ENCODE data around the gene SMIM14.

Gene SMIM14

DNA sequence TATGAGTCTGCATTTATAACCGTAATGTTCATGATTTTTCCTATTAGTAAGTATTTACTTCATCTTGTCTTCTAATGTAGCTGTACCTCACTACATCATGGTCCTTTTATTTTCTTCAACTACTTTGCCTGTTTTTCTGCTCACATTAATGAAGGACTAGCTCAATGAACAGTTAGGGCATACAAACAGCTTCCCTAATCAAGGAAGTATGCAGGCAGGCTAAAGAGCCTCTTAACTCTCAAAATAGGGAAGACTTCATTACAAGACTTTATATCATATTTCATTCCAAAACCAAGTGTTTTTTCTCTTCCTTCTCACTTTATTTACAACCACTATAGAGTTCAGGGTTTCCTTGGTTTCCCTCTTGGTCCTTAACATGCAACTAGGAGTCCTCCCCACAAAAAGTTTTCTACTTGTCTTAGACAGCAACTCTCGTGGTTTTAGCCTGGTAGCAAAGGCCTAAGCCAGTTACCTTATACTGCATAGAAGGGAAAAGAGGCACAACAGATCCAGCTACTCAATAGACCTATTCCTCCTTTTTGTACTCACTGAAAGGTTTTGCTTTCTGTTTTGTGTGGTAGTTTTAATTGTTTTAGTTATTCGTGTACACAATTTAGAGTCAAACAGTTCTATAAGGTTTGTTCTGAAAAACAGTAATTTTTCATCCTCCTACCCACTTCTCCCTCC lies 40.8 kb downstream of the SMIM14 start:
- DNase-seq (ENCODE audit: insufficient read length, low spot score) (no peak), FAIRE-seq (no peak)
- no peak for TF ChIP-seq POLR2A (IDR thresholded peaks at IDR 0.05; ENCODE audit: low read depth, low read length)

DNA sequence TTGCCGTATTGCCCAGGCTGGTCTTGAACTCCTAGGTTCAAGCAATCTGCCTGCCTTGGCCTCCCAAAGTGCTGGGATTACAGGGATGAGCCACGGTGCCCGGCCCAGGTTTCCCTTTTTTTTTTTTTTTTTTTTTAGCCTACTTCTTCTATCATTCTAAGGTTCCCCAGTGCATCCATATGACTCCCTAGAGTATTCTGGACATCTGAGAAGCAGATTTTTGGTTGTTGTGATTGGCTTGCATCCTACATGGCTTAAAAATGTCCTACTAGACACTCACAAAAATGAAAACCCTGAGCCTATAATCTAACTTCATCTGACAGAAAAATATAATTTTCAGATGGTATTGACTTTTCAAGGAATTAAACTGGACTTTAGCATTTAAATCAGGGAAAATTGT lies 41.7 kb downstream of the SMIM14 start:
- TF ChIP-seq POLR2A (IDR thresholded peaks at IDR 0.05; ENCODE audit: low read depth, low read length) = no peak
- DNase-seq (ENCODE audit: insufficient read length, low spot score) (no peak), FAIRE-seq (no peak)

- TF ChIP-seq POLR2A (IDR thresholded peaks at IDR 0.05; ENCODE audit: low read depth, low read length) = no peak
- DNase-seq (ENCODE audit: insufficient read length, low spot score) = no peak
- FAIRE-seq = no peak
Observed at GRCh38 chr4:39591290-39591689, 47.4 kb downstream of the SMIM14 start.

DNA sequence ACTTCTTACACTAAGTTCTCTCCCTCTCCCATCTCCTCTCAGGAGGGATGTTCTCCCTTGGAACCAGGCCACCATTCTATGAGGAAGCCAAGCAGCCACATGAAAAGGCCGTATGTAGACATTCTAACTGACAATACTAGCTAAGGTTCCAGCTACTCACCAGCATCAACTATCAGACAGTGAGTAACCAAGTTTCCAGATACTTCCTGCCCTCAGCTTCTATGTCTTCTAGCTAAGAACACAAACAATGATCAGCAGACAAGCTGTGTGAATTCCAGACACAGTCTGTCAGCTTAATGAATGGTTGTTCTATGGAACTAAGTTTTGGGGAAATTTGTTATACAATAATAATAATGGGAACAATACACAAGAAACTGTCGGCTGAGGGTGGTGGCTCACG lies 50.8 kb downstream of the SMIM14 start:
- FAIRE-seq (no peak), DNase-seq (ENCODE audit: insufficient read length, low spot score) (no peak)
- TF ChIP-seq POLR2A (IDR thresholded peaks at IDR 0.05; ENCODE audit: low read depth, low read length) = no peak

GRCh38 chr4:39574946-39575345 lies 63.7 kb downstream of the SMIM14 start:
- no peak for TF ChIP-seq POLR2A (IDR thresholded peaks at IDR 0.05; ENCODE audit: low read depth, low read length)
- FAIRE-seq (no peak), DNase-seq (ENCODE audit: insufficient read length, low spot score) (no peak)

- DNase-seq (ENCODE audit: insufficient read length, low spot score) (no peak), FAIRE-seq (no peak)
- no peak for TF ChIP-seq POLR2A (IDR thresholded peaks at IDR 0.05; ENCODE audit: low read depth, low read length)
Observed at GRCh38 chr4:39571504-39571903, 67.2 kb downstream of the SMIM14 start.

DNA sequence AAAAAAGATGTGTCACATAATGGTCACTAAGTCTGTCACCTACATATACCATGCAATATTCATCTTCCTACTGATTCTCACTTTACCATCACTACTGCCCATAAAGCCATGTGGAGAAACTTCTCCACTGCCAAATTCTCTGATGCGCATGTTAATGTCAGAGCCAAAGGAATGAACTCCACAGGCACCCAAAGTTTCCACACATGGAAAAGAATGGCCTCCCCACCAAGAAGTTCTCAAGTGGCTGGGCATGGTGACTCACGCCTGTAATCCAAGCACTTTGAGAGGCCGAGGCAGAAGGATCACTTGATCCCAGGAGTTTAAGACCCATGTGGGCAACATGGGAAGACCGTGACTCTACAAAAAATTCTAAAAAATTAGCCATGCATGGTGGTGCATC lies 67.6 kb downstream of the SMIM14 start:
- DNase-seq (ENCODE audit: insufficient read length, low spot score) = no peak
- no peak for FAIRE-seq
- TF ChIP-seq POLR2A (IDR thresholded peaks at IDR 0.05; ENCODE audit: low read depth, low read length) = no peak

- FAIRE-seq = no peak
- TF ChIP-seq POLR2A (IDR thresholded peaks at IDR 0.05; ENCODE audit: low read depth, low read length) = no peak
- no peak for DNase-seq (ENCODE audit: insufficient read length, low spot score)
Observed at GRCh38 chr4:39569209-39569608, 69.5 kb downstream of the SMIM14 start.

GRCh38 chr4:39568805-39569204 lies 69.9 kb downstream of the SMIM14 start:
- FAIRE-seq = no peak
- TF ChIP-seq POLR2A (IDR thresholded peaks at IDR 0.05; ENCODE audit: low read depth, low read length) = no peak
- no peak for DNase-seq (ENCODE audit: insufficient read length, low spot score)

DNA sequence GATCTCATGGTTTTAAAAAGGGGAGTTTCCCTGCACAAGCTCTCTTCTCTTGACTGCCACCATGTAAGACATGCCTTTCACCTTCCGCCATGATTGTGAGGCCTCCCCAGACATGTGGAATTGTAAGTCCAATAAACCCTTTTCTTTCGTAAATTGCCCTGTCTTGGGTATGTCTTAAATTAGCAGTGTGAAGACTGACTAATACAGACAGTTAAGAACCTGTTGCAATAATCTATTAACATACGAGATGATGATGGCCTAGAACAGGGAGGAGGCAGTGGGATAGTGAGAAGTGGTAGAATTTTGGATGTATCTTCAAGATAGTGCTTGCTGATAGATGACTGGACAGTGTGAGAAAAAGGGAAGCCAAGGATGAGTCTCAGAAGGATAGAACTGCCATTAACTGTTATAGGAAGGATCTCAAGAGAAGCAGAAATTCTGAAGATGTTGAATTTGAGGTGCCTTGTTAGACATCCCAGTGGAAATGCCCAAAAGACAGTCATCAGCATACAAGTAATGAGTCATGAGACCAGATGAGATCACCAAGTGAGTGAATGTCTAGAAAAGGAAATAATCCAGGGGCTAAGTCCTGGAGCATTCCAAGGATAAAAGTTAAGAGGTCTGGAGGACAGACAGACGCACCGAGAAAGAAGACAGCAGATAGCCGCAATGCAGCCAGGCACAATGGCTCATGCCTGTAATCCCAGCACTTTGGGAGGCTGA lies 72.6 kb downstream of the SMIM14 start:
- peak; percentile 33 for DNase-seq (ENCODE audit: insufficient read length, low spot score)
- FAIRE-seq = no peak
- TF ChIP-seq POLR2A (IDR thresholded peaks at IDR 0.05; ENCODE audit: low read depth, low read length) = no peak

- no peak for TF ChIP-seq POLR2A (IDR thresholded peaks at IDR 0.05; ENCODE audit: low read depth, low read length)
- DNase-seq (ENCODE audit: insufficient read length, low spot score) (no peak), FAIRE-seq (no peak)
Observed at GRCh38 chr4:39563346-39563847, 75.3 kb downstream of the SMIM14 start.

DNA sequence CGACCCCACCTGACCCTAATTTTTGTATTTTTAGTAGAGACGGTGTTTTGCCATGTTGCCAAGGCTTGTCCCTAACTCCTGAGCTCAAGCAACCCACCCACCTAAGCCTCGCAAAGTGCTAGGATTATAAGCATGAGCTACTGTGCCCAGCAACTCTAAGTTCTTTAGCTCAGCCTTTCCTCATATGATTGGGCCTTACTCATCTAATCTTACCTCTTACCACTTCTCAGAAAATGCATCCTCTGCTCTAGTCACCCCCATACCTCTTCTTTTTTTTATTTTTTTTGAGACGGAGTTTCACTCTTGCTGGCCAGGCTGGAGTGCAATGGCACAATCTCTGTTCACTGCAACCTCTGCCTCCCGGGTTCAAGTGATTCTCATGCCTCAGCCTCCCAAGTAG lies 75.9 kb downstream of the SMIM14 start:
- FAIRE-seq = no peak
- no peak for TF ChIP-seq POLR2A (IDR thresholded peaks at IDR 0.05; ENCODE audit: low read depth, low read length)

DNA sequence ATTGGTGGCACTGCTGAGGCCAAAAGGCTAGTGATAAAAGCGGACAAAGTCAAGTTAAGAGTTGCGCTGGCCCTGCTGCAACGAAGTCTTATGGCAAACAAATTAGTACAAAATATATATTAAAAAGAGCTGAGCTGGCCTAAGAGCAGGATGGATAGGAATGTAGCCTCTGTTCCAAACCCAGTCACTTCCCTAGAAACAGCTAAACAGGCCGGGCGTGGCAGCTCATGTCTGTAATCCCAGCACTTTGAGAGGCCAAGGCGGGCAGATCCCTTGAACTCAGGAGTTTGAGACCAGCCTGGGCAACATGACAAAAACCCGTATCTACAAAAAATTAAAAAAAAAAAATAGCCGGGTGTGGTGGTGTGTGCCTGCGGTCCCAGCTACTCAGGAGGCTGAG lies 79.0 kb downstream of the SMIM14 start:
- DNase-seq (ENCODE audit: insufficient read length, low spot score) (no peak), FAIRE-seq (no peak)
- no peak for TF ChIP-seq POLR2A (IDR thresholded peaks at IDR 0.05; ENCODE audit: low read depth, low read length)

More for the DNA sequence above, 75.9 kb downstream of the SMIM14 start:
- DNase-seq (ENCODE audit: insufficient read length, low spot score) = no peak

- FAIRE-seq (no peak), DNase-seq (ENCODE audit: insufficient read length, low spot score) (no peak)
- no peak for TF ChIP-seq POLR2A (IDR thresholded peaks at IDR 0.05; ENCODE audit: low read depth, low read length)
Observed at GRCh38 chr4:39555472-39555871, 83.2 kb downstream of the SMIM14 start.
